Measurements from ENCODE around the gene DYNC1H1.

DYNC1H1 gene

DNA sequence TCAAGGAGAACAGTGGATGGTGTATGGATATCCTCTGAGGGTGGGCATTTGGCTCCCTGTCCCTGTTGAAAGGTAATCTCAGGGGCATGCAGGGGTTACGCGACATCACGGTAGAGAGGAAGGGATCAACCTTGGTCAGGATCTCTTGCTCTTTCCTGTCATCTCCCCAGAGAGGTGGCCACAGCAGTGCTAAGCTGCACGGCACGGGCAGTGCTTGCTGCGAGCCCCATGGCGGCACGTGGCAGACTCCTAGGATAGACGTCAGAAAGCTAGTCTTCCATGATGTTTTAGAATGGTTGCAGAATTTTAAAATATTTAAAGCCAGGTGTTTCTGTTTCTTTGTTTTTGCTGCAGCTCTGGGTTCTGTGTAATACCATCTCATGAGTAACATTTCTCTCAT is 41.0 kb downstream of the DYNC1H1 start:
- DNase-seq = no peak

DNA sequence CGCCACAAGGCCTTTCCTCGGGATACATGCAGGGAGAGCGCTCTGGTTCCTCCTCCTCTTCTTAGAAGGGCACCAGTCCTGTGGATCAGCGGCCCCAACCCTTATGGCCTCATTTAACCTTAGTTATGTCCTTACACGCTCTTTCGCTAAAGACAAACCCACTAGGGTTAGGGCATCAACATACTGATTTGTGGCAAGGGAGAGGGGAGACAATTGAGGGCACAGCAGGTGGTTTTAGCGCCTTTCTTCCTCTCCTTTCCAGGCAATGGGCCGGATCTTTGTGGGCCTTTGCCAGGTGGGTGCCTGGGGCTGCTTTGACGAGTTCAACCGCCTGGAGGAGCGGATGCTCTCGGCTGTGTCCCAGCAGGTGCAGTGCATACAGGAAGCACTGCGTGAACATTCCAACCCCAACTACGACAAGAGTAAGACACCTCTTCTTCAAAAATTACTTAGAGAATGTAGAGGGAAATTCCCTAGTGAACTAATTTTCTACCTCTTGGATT is 43.6 kb downstream of the DYNC1H1 start:
- peak; percentile 35 for DNase-seq

DNA sequence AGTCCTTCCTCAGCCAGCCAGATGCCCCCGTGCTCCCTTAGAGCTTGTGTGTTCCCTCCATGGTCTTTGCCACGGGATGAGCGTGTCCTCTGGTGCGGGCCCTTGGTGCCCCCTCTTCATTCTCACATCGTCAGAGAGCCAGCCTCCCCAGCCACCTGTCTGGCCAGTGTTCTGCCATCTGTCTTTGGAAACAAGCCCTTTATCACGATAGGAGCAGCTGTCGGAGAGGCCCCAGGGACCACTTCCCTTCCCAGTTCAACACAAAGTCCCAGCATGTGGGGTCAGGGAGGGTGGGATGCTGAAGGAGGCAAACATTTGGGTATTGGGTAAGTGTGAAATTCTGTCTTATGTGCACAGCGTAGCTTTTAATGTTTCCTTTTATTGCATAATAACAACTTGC is 44.5 kb downstream of the DYNC1H1 start:
- no peak for DNase-seq

DNA sequence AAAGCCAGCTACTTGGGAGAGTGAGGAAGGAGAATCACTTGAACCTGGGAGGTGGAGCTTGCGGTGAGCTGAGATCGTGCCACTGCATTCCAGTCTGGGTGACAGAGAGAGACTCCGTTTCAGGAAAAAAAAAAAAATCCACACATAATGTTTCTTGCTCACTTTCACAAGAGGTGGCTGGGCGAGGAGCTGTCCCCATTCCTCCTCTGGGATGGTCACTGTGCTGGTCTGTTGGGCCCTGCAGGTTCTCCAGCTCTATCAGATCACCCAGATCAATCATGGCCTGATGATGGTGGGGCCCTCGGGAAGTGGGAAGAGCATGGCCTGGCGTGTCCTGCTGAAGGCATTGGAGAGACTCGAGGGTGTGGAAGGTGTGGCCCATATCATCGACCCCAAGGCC is 47.3 kb downstream of the DYNC1H1 start:
- DNase-seq = no peak

DNA sequence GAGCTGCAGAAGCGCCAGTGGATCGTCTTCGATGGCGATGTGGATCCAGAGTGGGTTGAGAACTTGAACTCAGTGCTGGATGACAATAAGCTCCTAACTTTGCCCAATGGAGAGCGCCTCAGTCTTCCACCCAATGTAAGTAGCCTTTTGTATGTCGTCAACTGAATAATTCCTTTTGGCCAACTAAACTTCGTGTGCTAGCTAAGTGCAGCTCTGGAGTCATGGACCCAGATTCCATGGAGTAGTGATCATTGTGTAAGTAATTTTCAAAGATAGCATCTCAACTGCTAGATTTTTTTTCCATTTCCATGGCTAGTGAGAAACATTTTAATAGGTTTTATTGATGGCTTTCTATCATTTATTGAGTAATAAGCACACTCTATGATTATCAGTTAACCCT is 48.0 kb downstream of the DYNC1H1 start:
- no peak for DNase-seq

DNA sequence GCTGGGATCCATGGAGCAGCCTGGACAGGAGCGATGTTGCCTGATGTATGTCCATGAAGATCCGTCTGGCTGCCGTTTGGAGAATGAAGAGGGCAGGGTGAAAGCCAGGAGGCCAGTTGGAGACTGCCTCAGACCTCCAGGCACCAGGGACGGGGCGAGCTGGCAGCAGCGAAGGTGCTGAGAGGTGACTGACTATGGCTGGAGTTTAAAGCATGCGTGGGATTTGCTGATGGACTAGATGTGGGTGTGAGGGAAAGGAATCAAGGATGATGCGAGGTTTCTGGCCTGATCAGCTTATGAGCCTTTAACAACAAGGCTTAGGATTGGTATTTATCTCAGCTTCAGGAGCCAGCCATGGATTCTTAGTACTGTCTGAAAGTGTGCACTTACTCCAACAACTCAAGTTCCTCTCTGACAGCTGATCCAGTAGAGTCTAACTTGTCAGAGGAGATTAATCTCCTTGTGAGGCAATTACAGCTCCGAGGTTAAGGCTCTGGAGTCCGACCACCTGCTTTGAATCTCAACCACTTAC is 49.4 kb downstream of the DYNC1H1 start:
- DNase-seq = no peak

DNA sequence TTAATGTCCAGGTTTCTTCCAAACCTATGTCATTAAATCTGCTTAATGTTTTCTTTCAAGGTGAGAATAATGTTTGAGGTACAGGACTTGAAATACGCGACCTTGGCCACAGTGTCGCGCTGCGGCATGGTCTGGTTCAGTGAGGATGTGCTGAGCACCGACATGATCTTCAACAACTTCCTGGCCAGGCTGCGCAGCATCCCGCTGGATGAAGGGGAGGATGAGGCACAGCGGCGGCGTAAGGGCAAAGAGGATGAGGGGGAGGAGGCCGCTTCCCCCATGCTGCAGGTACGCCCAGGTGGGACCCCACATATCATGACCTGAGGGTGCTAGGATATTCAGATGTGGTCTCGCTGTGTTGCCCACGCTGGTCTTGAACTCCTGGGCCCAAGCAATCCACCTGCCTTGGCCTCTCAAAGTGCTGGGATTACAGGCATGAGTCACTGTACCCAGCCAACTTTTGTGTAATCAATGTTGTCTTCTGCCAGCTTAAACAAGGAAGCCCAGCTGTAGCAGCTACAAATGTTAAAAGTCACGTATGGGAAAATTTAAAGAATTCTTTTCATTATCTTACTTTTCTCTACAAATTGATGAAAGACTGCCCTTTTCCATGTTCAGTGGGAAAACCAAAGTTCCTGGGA is 50.8 kb downstream of the DYNC1H1 start:
- no peak for DNase-seq

DNA sequence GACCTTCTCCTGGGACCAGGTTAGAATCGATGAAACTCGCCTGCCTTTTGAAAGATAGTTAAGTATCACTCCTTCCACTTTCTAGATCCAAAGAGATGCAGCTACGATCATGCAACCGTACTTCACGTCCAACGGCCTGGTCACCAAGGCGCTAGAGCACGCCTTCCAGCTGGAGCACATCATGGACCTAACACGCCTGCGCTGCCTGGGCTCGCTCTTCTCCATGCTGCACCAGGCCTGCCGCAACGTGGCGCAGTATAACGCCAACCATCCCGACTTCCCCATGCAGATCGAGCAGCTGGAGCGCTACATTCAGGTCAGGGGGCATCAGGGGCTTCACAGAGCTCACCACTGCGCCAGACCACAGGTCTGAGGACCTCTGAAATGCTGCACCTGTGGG is 51.4 kb downstream of the DYNC1H1 start:
- no peak for DNase-seq

DNA sequence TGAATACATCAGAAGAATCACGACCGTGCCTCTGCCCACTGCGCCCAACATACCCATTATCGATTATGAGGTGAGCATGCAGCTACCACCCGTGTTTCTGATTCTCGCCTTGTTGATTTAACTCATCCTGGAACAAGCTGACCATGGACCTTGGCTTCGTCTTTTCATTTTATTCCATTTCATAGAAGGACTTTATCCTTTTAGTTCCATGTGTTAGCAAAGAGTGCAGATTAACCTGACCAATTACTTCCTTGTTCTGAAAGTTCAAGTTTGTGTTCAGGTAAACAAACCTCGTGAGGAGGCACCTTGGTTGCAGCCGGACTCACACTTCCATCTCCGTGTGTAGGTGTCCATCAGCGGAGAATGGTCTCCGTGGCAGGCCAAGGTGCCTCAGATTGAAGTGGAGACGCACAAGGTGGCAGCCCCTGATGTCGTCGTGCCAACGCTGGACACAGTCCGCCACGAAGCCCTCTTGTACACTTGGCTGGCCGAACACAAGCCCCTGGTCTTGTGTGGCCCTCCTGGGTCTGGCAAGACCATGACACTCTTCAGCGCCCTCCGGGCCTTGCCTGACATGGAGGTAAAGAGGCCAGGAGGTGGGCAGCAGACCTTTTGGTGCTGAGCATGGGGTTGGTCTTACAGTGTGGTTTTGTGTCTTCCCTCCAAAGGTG is 52.2 kb downstream of the DYNC1H1 start:
- DNase-seq = no peak

DNA sequence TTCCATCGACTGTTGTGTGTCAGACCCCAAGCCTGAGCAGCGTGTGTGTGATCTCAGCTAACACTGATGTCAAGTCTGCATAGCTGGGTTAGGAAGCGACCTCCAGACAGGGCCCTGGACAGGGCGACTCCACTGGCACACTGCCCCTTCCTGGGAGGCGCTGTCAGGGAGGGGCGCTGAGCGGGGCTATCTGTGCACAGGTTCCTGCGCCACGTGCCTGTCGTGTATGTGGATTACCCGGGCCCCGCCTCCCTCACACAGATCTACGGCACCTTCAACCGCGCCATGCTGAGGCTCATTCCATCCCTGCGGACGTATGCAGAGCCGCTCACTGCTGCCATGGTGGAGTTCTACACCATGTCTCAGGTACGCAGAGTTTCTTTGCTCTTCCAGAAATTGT is 53.9 kb downstream of the DYNC1H1 start:
- DNase-seq = no peak

DNA sequence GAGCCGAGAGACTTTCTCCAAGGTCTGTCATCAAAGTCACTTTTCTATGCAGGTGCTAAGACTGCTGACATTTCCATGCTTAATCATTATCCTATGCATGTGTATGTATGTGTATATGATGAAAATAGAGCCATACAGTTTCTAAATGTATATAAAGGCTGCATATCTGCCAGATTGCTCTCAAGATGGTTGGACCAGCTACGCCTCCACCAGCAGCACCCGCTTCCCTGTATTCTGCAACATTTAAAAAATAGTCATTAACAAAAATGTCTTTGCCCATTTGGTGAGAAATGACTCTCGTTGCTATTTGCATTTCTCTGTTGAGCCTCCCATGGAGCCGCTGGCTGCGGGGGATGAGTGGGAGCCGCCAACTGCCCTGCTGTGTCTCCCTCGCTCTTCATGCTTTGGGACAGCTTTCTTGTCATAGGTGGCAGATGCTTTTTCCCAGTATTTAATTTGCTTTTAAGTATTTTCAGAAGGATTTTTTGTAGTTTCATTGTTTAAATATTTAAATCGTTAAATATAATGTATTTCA is 54.7 kb downstream of the DYNC1H1 start:
- no peak for DNase-seq

DNA sequence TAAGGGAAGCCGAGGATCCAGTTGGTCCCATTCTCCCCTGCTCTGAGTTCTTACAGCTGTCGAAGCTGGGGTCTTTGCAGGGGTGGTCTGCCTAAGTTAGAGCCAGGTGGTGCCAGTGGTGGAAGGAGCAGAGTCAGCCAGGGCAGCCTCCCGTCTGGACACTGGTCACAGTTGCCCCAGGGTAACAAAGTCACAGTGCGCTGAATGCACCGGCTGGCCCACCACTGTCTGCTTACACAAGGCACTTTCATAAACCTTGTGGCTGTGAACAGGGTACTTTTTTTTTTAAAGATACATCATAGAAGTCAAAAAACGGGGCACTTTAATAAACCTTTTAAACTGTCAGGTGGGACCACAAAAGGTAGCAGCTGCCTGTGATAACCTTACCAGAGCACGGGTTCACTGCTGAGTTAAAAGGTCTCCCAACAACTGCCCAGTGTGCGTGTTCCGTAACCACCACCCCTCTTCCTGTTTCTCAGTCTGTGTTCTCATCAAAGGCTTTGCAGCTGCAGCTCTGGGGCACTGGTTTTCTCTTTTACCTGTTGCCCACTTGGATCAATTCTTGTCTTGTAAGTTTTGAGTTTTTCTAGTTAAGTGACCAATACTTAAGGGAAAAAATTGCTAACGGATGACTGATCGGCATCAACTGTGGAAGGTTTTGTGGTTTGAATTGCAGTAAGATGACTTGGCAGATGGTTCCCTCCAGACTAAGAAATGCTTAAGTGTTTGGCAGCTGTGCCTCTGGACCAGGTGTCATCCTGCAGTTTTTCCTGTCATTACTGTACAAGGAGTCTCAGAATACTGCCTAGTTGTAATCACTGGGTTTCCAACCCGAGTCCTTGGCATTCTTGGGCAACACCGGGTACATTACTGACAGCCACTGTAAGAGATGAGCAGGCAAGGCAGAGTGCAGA is 55.9 kb downstream of the DYNC1H1 start:
- DNase-seq = no peak

DNA sequence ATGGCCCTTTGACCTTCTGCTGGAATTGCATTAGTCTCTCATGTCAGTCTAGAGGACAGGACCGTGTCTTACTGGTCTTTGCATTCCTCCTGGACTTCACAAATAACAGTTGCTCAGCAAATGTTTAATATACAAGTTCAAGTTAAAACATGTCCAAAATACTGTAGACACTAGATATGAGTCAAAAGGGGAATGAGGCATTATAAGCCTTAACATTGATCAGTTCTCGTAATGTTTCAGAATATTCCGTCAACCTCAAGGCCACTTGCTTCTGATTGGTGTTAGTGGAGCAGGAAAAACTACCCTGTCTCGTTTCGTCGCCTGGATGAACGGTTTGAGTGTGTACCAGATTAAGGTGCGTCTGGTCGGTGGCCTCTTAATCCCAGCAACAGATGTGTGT is 62.6 kb downstream of the DYNC1H1 start:
- no peak for DNase-seq

DNA sequence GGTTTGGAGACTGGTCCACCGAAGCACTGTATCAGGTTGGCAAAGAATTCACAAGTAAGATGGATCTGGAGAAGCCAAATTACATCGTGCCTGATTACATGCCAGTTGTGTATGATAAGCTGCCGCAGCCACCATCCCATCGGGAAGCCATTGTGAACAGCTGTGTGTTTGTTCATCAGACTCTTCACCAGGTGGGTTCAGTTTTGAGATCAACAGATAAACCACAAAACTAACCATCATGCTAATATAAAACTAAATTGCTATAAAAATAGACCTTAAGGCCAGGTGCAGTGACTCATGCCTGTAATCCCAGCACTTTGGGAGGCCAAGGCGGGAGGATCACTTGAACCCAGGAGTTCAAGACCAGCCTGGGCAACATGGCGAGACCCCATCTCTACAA is 63.6 kb downstream of the DYNC1H1 start:
- no peak for DNase-seq

DNA sequence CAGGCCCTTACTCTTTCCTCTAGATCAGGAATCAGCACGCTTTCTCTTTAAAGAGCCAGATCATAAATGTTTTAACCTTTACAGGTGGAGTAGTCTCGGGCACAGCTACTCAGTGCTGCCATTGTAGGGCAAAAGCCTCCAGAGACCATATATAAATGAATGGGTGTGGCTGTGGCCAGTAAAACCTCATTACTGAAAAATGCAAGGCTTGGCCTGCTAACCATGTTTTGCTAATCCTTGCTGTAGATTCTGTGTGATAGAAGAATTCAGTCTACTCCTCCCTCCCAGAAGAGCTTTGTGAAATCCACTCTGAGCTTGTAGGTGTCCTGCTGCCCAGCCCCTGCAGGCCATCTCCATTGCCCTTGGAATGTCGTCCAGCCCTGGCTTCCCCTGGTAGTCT is 64.4 kb downstream of the DYNC1H1 start:
- no peak for DNase-seq

DNA sequence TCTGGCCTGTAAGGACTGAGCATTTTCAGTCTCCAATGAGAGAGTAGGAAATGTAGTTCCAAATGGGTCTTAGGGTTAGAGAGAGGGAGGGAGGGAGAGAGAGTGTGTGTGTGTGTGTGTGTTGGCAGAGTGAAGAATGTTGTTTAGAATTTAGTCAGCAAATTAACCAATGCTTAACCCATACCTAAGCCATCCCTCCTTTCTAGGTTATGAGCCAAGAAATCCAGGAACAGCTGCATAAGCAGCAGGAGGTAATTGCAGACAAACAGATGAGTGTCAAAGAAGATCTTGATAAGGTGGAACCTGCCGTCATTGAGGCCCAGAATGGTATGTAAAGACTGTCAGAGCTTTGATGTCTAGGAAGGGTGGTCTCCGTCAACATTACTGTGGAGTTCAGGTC is 65.6 kb downstream of the DYNC1H1 start:
- DNase-seq = no peak

DNA sequence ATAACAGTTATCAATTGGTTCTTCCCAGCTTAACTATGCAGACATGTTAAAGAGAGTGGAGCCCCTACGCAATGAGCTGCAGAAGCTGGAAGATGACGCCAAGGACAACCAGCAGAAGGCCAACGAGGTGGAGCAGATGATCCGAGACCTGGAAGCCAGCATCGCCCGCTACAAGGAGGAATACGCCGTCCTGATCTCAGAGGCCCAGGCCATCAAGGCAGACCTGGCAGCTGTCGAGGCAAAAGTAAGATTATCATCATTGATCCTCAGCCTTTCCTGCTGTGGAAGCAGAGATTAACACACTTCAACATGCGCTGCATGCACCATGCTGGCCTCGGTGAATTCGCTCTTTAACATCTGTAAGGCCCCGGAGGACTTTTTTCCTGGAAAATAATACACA is 68.9 kb downstream of the DYNC1H1 start:
- DNase-seq = no peak

DNA sequence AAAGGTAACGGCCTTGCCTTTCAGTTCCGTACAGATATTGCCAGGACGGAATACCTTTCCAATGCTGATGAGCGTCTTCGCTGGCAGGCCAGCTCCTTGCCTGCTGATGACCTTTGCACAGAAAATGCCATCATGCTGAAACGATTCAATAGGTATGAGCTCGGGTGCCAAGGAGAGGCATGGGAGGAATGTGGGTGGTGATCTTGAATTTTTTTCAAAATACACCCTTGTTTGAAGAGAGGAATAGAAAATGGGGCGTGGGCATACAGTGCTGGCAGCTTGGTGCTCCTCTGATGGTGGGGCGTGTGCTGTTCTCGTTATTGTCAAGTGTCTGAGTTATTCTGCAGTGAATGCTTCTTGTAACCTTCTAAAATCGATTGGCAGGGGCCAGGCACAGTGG is 69.9 kb downstream of the DYNC1H1 start:
- DNase-seq = no peak

DNA sequence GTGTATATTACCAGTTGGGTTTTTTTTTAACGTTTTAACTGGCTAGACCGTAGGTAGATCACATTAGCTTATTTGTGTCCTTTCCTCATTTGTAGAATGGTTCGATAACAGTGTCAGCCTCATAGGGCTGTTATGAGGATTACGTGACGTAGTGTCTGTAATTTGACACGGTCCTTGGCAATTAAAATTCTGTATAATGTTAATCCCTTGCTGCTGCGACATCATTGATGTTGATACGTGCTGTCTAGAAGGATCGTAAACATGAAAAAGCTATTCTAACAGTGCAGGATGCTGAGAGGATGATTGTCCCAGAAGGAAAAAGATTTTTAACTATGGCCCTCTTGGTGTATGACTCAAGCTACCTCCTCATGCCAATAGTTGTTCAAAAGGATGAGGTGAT is 71.5 kb downstream of the DYNC1H1 start:
- DNase-seq = no peak

DNA sequence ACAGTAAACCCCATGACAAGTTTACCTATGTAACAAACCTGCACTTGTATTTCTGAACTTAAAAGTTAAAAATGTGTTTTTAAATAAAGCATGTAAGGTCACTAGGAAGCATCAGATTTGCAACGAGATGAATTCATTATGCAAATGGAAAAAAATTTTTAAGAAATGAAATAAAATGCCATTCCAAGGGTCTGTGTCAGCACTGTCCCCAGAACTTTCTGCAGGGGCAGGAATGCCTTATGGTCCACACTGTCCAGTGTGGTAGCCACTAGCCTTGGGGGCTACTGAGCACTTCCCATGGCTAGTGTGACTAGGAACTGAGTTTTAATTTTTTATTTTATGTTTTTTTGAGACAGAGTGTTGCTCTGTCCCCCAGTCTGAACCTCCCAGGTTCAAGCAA is 73.3 kb downstream of the DYNC1H1 start:
- no peak for DNase-seq

DNA sequence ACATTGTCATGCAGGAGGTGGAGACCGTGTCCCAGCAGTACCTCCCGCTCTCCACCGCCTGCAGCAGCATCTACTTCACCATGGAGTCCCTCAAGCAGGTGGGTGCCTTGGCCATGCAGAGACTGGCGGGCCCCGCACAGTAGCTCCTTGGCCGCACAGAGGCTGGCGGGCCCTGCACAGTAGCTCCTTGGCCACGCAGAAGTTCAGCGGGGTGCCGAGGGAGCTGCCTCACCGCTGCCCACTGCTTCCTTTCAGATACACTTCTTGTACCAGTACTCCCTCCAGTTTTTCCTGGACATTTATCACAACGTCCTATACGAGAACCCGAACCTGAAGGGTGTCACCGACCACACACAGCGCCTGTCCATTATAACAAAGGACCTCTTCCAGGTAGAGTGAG is 74.8 kb downstream of the DYNC1H1 start:
- DNase-seq = no peak

DNA sequence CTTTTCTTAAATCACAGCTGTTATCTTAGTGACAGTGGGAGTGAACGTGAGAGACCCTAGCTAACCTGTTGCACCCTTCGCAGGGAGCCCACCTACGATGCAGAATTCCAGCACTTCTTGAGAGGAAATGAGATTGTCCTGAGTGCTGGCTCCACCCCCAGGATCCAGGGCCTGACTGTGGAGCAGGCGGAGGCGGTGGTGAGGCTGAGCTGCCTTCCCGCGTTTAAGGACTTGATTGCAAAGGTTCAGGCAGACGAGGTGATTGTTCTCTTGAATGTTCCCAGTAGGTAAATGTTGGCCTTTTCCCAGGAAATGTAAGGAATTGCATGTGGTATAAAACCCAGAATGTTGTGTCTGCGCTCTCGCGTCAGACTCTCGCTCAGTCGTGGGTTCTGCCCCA is 75.8 kb downstream of the DYNC1H1 start:
- DNase-seq = no peak

DNA sequence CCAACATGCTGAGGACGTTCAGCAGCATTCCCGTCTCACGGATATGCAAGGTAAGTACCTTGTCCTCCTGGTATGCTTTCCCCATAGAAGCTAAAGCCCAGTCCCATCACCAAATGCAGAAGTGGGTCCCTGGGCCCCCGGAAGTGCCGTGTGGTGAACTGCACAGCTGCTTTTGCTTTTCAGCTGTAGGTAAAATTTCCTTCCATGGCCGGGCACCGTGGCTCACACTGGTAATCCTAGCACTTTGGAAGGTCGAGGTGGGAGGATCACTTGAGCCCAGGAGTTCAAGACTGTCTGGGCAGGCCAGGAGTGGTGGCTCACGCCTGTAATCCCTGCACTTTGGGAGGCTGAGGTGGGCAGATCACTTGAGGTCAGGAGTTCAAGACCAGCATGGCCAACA is 78.3 kb downstream of the DYNC1H1 start:
- DNase-seq = no peak

Data from NCI-H146 (cell line).